Measurements from ENCODE around the gene KCTD4. TPM values are rescaled to one million over a fixed set of nuclear protein-coding genes. Genes with fewer than 3 reads are reported as not detected.

The KCTD4 gene
- total and polyA plus RNA-seq, 4 donors, result not detected

GRCh38 chr13:45238945-45239795 is 38.3 kb upstream of the KCTD4 start:
- Histone ChIP-seq H3K4me1 (ENCODE audit: control insufficient read depth in 5 of 5, insufficient read depth in 5 of 5, low read length in 5 of 5) (peaks cover 0 to 3% (median 0%) of the 10 kb centered on the region in 5 donors), H3K4me3 (no peak overlapping the region), H3K27ac (ENCODE audit: low read depth in 1 of 2, low read length in 1 of 2) (no peak overlapping the region), H3K9ac (ENCODE audit: insufficient read depth in 1 of 2, low read length in 2 of 2) (no peak overlapping the region), H3K36me3 (ENCODE audit: control insufficient read depth in 4 of 4, insufficient read depth in 4 of 4, low read length in 4 of 4) (no peaks in the 10 kb centered on the region), H3K9me3 (ENCODE audit: control insufficient read depth in 4 of 4, insufficient read depth in 3 of 4, low read length in 3 of 4) (no peaks in the 10 kb centered on the region), H3K27me3 (ENCODE audit: control insufficient read depth in 3 of 3, insufficient read depth in 3 of 3, low read length in 2 of 3) (no peaks in the 10 kb centered on the region)
- TF ChIP-seq CTCF (IDR thresholded peaks at IDR 0.05; ENCODE audit: control extremely low read depth, extremely low read depth), result no peak
- ATAC-seq (ENCODE audit: insufficient read depth, low FRiP score), result no peak
- 94% methylated on average over 4 of the region's 4 CpGs for WGBS, 2 donors
- DNase-seq, result no peak

GRCh38 chr13:45232591-45232990 is 31.7 kb upstream of the KCTD4 start:
- H3K4me3 ChIP-seq, result no peak overlapping the region
- H3K4me1 ChIP-seq (ENCODE audit: control insufficient read depth in 5 of 5, insufficient read depth in 5 of 5, low read length in 5 of 5), result peaks cover 0 to 5% (median 0%) of the 10 kb centered on the region in 5 donors
- H3K36me3 ChIP-seq (ENCODE audit: control insufficient read depth in 4 of 4, insufficient read depth in 4 of 4, low read length in 4 of 4), result peaks cover 0 to 3% (median 0%) of the 10 kb centered on the region in 4 donors
- TF ChIP-seq CTCF (IDR thresholded peaks at IDR 0.05; ENCODE audit: control extremely low read depth, extremely low read depth), result no peak
- H3K27ac ChIP-seq (ENCODE audit: low read depth in 1 of 2, low read length in 1 of 2), result no peak overlapping the region
- no peak overlapping the region for H3K9ac ChIP-seq (ENCODE audit: insufficient read depth in 1 of 2, low read length in 2 of 2)
- no peaks in the 10 kb centered on the region for H3K27me3 ChIP-seq (ENCODE audit: control insufficient read depth in 3 of 3, insufficient read depth in 3 of 3, low read length in 2 of 3)
- DNase-seq (no peak), ATAC-seq (ENCODE audit: insufficient read depth, low FRiP score) (no peak)
- WGBS, 2 donors, result 95 to 100% methylated on average over 2 of the region's 2 CpGs
- H3K9me3 ChIP-seq (ENCODE audit: control insufficient read depth in 4 of 4, insufficient read depth in 3 of 4, low read length in 3 of 4), result no peaks in the 10 kb centered on the region

GRCh38 chr13:45231722-45232121 is 30.9 kb upstream of the KCTD4 start:
- WGBS, 2 donors, result 28 to 41% methylated on average over 1 of the region's 1 CpG
- Histone ChIP-seq H3K27me3 (ENCODE audit: control insufficient read depth in 3 of 3, insufficient read depth in 3 of 3, low read length in 2 of 3) (no peaks in the 10 kb centered on the region), H3K4me1 (ENCODE audit: control insufficient read depth in 5 of 5, insufficient read depth in 5 of 5, low read length in 5 of 5) (peaks cover 0 to 5% (median 0%) of the 10 kb centered on the region in 5 donors), H3K9me3 (ENCODE audit: control insufficient read depth in 4 of 4, insufficient read depth in 3 of 4, low read length in 3 of 4) (no peaks in the 10 kb centered on the region), H3K9ac (ENCODE audit: insufficient read depth in 1 of 2, low read length in 2 of 2) (no peak overlapping the region), H3K27ac (ENCODE audit: low read depth in 1 of 2, low read length in 1 of 2) (peak overlapping the region in 1 of 2 donors; percentile 21), H3K4me3 (no peak overlapping the region), H3K36me3 (ENCODE audit: control insufficient read depth in 4 of 4, insufficient read depth in 4 of 4, low read length in 4 of 4) (peaks cover 0 to 3% (median 0%) of the 10 kb centered on the region in 4 donors)
- DNase-seq (peak in 2 of 3 donors; percentile 59 to 70), ATAC-seq (ENCODE audit: insufficient read depth, low FRiP score) (no peak)
- TF ChIP-seq CTCF (IDR thresholded peaks at IDR 0.05; ENCODE audit: control extremely low read depth, extremely low read depth), result no peak
